GM18498 (cell line): Measurements from ENCODE around the gene CBFB.
"Not testable (repeated sequence)": the region's sequence is repeated elsewhere in the genome, so short reads cannot be mapped to it uniquely, and the experiment has no call there.

Experiments
- ATAC-seq: cut with Tn5 transposase; IDR thresholded peaks from one replicate; pipeline ENCODE4 v1.9.1; 2021; ENCODE audit warnings: mild to moderate bottlenecking, moderate library complexity; ENCODE audit not compliant: unreplicated experiment

CBFB gene

GRCh38 chr16:67040166-67040565 lies 11.2 kb downstream of the CBFB start:
- no peak for ATAC-seq

- no peak for ATAC-seq
Observed at GRCh38 chr16:67040906-67041305, 12.0 kb downstream of the CBFB start.

GRCh38 chr16:67041520-67041919 lies 12.6 kb downstream of the CBFB start:
- not testable (repeated sequence) for ATAC-seq

- ATAC-seq: no peak
Observed at GRCh38 chr16:67043420-67043819, 14.5 kb downstream of the CBFB start.

- no peak for ATAC-seq
Observed at GRCh38 chr16:67050796-67051195, 21.8 kb downstream of the CBFB start.

- ATAC-seq: no peak
Observed at GRCh38 chr16:67052399-67052798, 23.4 kb downstream of the CBFB start.

- ATAC-seq: no peak
Observed at GRCh38 chr16:67053767-67054334, 24.9 kb downstream of the CBFB start.

- ATAC-seq: no peak
Observed at GRCh38 chr16:67054901-67055300, 26.0 kb downstream of the CBFB start.

GRCh38 chr16:67055712-67056487 lies 27.0 kb downstream of the CBFB start:
- peak; percentile 45 for ATAC-seq

GRCh38 chr16:67063008-67063407 lies 34.1 kb downstream of the CBFB start:
- ATAC-seq: no peak

GRCh38 chr16:67068212-67068753 lies 39.3 kb downstream of the CBFB start:
- ATAC-seq: no peak

- no peak for ATAC-seq
Observed at GRCh38 chr16:67071476-67072048, 42.6 kb downstream of the CBFB start.

- ATAC-seq: no peak
Observed at GRCh38 chr16:67075331-67075730, 46.4 kb downstream of the CBFB start.

GRCh38 chr16:67077871-67078270 lies 48.9 kb downstream of the CBFB start:
- no peak for ATAC-seq

- no peak for ATAC-seq
Observed at GRCh38 chr16:67082100-67082499, 53.2 kb downstream of the CBFB start.

- ATAC-seq: no peak
Observed at GRCh38 chr16:67082891-67083290, 53.9 kb downstream of the CBFB start.

GRCh38 chr16:67084345-67085028 lies 55.5 kb downstream of the CBFB start:
- peak; percentile 82 for ATAC-seq

GRCh38 chr16:67086822-67087221 lies 57.9 kb downstream of the CBFB start:
- no peak for ATAC-seq

- ATAC-seq: no peak
Observed at GRCh38 chr16:67087291-67087690, 58.3 kb downstream of the CBFB start.

- ATAC-seq: no peak
Observed at GRCh38 chr16:67087803-67088202, 58.9 kb downstream of the CBFB start.

GRCh38 chr16:67088551-67088950 lies 59.6 kb downstream of the CBFB start:
- ATAC-seq: no peak
